GM10266 (cell line): ENCODE measurements around the gene COL13A1.

Experiments used
- DNase-seq: peaks from one replicate; pipeline ENCODE4 v3.0.0; 2012; ENCODE audit errors: extremely low spot score
- TF ChIP-seq, protein P1 (sequence below): IDR thresholded peaks from 2 replicates; pipeline ENCODE4 v1.5.1; 2012; ENCODE audit warnings: mild to moderate bottlenecking, low read depth; ENCODE audit not compliant: control insufficient read depth, insufficient read depth; ENCODE audit errors: missing control alignments

COL13A1 gene

DNA sequence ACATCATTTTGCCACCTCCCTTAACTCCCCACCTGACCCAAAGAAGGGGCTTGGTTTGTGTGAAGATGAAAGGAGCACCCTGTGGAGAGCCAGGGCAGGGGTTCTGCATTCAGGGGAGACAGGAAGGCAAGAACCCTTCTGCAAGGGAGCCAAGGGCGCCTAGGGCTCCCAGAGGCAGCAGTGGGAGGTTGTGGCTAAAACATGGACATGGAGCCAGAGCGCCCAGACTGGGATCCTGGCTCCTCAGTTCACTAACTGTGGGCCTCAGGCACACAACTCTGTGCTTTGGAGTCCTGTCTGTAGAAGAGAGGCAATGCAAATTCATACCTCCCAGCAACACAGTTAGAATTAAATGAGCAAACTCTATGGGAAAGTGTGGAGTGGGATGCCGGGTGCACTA lies 127.9 kb downstream of the COL13A1 start:
- DNase-seq: no peak
- TF ChIP-seq, protein P1, sequence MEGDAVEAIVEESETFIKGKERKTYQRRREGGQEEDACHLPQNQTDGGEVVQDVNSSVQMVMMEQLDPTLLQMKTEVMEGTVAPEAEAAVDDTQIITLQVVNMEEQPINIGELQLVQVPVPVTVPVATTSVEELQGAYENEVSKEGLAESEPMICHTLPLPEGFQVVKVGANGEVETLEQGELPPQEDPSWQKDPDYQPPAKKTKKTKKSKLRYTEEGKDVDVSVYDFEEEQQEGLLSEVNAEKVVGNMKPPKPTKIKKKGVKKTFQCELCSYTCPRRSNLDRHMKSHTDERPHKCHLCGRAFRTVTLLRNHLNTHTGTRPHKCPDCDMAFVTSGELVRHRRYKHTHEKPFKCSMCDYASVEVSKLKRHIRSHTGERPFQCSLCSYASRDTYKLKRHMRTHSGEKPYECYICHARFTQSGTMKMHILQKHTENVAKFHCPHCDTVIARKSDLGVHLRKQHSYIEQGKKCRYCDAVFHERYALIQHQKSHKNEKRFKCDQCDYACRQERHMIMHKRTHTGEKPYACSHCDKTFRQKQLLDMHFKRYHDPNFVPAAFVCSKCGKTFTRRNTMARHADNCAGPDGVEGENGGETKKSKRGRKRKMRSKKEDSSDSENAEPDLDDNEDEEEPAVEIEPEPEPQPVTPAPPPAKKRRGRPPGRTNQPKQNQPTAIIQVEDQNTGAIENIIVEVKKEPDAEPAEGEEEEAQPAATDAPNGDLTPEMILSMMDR: no peak

- DNase-seq: no peak
Observed at GRCh38 chr10:69934768-69935167, 133.1 kb downstream of the COL13A1 start.

DNA sequence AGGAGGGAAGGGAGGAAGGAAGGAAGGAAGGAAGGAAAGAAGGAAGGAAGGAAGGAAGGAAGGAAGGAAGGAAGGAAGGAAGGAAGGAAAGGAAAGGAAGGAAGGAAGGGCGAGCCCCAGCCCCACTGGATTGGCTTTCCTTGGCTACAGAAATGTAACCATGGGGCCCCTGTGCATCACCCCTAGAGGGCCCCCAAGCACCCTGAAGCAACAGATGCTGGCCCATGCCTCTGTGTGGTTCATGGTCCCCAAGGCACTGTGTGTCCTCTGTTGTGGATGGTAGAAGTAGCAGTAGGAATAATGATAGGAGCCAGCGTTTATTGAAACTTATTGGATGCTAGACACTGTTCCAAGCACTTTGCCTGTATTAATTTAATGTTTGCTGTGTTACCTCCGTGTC lies 134.4 kb downstream of the COL13A1 start:
- TF ChIP-seq, protein P1: peak; percentile 71
- DNase-seq: peak; percentile 57

More at GRCh38 chr10:69934768-69935167, 133.1 kb downstream of the COL13A1 start:
- TF ChIP-seq, protein P1: no peak

- DNase-seq: no peak
- TF ChIP-seq, protein P1: no peak
Observed at GRCh38 chr10:69938541-69938991, 136.9 kb downstream of the COL13A1 start.

- DNase-seq: no peak
- TF ChIP-seq, protein P1: no peak
Observed at GRCh38 chr10:69939061-69939460, 137.4 kb downstream of the COL13A1 start.

- no peak for DNase-seq
- TF ChIP-seq, protein P1: no peak
Observed at GRCh38 chr10:69939481-69939880, 137.8 kb downstream of the COL13A1 start.

DNA sequence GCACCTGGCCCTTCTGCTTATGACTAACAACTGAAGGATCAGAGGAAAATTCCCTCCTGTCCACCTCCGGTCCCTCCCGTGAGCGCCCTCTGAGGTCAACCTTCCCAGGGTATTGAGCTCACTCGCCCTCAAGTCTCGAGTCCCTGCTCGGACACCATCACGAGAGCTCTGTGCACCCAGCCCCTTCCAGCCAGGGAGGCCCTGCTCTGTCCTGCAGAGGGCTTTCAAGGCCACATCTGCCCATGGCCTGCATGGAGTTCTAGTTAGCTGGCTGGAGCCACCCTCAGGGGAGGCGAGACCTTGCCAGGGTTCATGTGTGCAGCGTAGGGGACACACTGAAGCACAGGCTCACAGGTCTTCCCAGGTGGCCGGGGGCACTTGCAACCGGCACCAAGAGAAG lies 140.0 kb downstream of the COL13A1 start:
- TF ChIP-seq, protein P1: no peak
- DNase-seq: no peak
